T follicular helper cell (primary cell): Measurements from ENCODE around the gene STPG4.

ENCODE experiments used
- DNase-seq: peaks from one replicate; pipeline ENCODE4 v3.0.0-alpha.2; 2020; ENCODE audit warnings: low read depth

STPG4 gene

DNA sequence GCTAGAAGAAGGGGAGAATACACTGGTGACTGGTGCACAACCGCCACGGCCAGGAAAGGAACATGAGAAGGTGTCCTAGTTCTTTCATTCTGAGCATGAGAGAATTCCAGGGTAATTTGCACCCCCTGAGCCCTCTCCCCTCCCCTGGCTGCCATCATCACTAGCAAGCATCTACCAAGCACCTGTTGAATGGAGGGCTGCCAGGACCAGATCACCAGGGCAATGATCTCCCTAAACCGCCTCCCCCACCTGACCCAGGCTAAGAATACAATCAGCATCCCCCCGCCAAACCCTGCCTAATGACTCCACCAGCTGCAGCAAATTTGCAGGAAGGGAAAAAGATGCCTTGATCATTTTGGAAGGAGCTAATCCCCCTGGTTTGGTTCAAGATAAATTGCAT lies 100.2 kb downstream of the STPG4 start:
- no peak for DNase-seq

DNA sequence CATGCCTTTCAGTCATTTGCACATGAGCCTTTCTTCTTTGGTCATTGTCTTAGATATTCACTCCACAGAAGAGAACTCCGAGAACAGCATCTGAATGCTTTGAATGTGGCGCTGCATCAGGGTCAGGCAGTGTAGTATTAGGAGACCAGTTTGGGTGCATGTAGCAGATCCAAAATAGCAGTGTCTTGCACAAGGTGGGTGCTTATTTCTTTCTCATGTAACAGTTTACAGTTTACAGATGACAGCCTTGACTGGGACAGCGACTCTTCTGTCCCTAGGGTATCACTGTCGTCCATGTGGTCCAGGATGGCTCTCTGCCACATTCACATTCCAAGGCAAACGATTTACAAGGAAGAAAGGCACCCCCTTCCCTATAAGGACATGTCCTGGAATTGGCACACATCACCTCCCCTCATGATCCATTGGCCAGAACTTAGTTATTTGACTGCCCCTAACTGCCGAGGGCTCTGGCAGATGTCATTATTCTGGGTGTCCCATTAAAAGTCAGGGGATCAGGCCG lies 101.0 kb downstream of the STPG4 start:
- no peak for DNase-seq

DNA sequence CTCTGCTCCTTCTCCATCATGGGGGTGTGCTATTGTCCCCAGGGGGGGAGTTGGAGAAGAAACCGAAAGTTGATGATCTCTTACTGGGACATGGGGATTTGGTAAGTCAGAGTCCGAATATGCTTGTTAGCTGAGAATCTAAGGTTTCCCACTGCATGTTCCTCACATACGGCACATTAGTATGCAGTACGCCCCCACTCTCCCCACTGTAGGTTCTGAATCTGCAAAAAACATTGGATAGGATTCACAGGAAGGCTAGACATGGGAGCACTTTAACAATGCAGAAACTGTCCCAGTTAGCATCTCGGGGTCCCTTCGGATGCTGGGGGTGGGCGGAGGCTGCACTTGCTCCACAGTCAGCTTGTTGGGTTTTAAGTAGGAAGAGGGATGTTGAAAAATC lies 102.3 kb downstream of the STPG4 start:
- DNase-seq, result no peak

DNA sequence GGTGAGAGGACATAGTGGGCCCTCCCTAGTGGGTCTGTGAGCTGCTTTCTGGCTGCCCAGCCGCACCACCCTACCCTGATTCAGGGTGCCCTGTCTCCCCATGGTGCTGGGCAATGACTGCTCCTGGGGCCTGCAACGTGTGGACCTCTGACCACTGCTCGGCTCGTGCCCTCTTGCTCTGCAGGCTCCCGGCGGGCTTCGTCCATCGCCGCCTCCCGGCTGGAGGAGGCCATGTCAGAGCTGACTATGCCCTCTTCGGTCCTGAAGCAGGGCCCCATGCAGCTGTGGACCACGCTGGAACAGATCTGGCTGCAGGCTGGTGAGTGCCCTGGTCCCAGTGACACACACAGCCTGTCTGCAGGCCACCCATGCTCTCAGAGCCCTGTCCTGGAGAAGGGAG lies 103.5 kb downstream of the STPG4 start:
- DNase-seq, result no peak

DNA sequence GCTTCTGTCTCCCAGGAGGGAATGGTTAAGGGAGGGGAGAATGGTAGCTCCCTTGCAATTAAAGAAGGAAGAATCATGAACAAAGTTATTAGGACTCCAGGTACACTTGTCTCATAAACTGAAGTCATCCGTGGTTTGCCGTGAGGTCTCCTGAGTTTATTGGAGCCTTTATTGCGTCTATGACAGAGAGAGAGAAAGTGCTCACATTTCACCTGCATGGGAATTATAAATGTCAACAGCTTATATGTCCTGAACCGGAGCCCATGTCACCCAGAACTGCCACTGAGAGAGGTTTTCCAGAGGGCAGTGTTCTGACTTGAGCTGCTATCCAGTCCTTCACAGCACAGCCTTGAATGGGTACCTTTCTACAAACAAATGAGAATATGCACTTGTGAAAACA lies 104.3 kb downstream of the STPG4 start:
- no peak for DNase-seq

DNA sequence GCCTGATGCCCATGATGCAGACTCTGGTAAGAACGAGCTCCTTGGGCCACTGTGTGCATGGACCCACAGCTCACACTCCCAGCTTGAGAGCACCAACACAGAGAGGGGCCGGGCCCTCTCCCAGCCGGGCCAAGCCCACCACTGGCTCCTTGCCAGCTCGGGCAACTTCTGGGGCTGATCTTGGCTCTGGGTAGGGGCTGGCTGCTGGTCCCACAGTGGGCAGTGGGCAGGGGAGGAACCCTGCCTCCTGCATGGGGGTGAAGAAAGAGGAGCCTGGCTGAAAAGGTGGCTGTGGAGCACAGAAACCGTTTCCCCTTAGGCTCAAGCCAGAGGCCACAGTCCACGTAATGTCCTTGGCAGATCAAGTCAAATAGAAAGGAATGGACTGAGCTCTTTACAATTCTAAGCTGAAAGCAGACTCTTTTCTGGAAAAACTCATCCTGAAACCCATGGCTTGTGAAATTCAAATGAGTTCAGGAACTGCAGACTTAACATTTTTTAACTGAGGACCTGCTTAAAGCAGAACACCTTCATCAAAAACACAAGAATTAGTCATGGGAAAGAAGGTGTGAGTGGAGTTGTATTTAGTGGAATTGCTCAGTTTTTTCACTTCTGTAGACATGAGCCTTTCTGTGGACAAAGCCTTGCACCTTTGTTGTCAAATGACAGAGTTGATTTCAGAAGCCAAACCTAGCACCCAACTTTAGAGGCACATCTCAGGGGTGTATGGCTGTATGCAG lies 104.9 kb downstream of the STPG4 start:
- DNase-seq, result no peak

DNA sequence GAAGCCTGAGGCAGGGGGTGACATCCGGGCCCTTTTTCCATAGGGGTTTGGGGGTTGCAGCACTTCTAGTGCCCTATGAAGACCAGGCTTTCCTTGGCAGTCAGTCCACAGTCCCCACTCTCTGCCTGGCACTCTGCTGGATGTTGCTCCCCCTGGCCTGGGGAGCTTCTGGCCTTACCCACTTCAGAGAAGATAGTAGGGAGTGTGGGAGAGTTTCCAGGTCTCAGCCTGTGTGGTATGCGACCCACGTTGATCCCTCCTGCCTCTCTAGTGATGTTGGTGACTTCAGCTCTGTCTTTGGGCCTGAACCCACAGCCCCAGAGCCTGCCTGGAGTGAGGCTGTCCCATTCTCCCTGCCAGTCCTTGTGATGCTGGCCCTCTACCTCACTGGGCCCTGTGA lies 105.6 kb downstream of the STPG4 start:
- no peak for DNase-seq

DNA sequence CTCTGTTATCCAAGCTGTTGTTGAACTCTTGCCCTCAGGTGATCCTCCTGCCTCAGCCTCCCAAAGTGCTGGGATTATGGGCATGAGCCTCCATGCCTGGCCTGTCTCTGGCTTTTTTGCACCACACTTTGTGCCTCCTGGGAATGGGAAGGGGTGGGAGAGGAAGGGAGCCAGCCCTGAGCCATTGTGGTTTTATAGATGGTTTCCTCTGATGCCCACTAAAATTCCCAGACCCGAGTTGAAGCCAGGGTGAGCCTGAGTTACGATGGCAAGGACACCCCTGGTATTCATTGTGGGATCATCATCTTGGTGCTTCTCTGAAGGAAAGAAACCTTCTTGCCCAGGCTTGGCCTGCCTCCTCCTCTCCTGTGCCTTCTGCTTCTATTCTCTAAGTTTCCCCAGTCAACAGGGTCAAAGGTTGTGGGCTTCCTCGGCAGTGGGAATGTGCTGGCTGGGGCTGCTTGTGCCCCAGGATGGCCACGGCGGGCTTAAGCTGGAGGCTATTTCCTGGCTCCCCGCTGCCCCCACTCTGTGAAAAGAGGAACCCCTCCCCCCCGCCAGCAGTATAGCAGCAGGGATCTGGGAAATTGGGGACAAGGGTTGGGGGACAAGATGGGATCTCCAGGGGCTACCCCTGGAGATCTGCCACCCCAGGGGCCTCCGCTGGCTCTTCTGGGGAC lies 106.2 kb downstream of the STPG4 start:
- no peak for DNase-seq

DNA sequence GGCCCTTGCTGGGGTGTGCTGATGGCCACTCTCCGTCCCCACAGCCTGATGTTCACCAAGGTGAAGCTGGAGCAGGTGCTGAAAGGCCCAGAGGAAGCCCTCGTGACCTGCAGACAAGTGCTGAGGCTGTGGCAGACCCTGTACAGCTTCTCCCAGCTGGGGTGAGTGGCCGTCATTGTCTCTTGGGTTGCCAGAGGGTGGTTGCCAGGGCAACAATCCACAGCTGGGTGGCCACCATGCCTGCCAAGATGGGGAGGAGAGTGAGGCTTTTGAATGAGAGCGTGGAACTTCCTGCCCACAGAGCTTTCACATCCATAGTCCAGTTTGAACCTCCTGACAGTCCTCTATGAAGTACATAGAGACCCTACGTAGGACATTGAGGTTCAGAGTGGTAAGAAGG lies 108.8 kb downstream of the STPG4 start:
- no peak for DNase-seq

DNA sequence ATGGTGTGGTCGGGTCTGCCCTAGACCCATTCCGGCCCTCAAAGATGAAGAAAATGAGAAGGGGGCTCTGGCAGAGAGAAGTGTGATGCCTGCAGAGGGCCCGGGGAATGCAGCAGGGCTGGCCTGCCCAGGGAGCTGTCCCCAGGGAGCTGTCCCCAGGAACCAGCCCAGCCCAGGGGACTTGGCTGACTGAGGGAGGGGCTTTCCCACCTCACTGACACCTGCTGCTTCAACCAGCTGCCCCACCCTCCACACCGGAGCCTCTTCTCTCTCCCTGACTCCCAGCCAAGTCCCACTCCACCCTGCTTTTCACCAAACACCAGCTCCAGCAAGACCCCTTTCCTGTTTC lies 111.2 kb downstream of the STPG4 start:
- no peak for DNase-seq

DNA sequence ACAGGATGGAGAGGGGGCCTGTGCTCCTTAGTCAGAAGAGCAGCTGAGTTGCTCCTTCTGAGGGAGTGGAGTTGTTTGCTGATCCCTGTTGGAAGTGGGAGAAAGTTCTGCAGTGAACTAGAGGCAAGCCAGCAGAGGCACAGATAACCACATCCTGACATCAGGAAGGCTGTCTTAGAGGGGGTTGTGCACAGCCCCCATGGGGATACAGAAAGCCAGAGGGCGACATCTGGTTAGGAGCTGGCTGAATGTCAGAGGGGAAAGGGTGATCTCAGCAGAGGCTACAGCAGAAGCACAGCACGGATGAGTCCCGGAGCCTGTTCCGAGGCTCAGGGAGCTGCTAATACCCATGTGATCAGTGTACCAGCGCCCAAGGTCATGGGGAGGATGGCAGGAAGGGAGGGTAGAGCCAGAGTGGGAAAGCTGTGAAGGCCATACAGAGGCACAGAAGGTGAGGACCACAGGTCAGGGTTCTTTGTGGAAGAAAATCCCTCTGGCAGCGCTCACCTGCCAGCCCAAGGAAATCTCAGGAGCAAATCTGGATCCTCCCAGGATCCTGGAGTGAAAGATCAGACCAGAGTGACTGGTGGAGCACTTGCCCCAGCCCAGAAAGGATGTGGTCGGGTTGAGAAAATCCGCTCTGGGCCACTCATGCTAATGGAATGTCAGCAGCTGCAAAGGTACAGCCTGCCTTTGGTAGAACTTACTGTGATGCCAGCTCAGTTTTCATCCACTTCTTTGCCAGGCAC lies 111.8 kb downstream of the STPG4 start:
- no peak for DNase-seq

DNA sequence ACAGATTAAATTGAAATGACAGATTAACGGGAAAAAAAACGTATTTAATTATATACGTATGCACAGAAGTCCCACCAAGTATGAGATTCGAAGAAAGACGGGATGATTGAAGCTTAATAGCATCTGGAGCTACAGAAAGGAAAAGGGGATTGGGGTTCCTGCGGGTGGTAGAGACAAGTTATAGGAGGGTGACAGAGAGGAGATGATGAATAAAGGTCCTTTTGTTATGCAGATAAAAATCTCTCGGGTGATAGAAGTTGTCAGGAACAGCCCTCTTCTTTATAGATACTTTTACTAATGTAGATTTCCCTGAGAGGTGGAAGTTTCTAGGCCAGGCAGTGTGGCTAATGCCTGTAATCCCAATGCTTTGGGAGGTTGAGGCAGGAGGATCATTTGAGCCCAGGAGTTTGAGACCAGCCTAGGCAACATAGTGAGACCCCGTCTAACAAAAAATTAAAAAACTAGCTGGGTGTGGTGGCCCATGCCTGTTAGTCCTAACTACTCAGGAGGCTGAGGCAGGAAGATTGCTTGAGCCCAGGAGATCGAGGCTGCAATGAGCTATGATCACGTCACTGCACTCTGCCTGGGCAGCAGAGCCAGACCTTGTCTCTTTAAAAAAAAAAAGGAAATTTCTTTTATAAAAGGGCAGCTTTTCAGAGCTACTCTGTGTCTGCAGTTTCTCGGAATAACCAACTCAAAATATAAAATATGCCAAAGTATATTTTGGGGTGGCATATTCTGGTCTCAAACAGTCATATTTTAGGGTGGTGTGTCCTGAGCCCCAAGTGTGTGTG lies 113.0 kb downstream of the STPG4 start:
- no peak for DNase-seq

DNA sequence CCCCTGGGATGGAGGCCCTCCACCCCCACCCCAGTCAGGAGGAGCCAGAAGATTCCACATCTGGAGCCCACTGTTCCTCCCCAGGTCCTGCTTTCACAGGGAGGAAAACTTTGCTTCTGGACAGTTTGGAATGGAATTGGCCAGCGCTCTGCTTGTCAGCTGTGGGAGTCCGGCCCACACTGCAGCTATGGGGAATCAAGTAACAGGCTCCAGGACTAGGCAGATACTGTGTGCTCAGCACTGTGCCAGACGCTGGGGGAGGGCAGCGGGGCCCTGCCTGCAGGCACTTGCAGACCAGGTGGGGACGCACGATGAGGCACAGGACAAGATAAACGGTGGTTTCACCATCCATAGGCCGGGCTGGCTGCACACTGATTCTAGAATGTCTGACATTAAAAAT lies 114.0 kb downstream of the STPG4 start:
- DNase-seq, result no peak

DNA sequence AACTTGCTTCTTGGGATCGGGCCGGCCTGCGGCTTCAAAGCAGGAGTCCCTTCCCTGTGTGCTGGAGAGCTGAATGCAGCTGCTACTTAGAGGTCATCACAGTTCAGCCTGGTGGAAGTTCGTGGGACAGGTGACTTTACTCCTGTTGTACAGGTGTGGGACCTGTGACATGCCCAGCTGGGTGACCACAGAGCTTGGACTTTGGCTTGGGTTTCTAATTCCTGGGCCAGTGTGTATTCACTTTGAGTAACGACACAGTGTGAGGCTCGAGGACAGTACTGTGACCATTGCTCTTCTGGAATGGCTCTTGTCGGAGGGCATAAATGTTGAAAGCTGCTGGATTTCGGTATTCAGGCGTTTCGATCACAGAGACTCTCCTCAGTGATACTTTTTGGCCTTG lies 114.5 kb downstream of the STPG4 start:
- DNase-seq, result no peak

DNA sequence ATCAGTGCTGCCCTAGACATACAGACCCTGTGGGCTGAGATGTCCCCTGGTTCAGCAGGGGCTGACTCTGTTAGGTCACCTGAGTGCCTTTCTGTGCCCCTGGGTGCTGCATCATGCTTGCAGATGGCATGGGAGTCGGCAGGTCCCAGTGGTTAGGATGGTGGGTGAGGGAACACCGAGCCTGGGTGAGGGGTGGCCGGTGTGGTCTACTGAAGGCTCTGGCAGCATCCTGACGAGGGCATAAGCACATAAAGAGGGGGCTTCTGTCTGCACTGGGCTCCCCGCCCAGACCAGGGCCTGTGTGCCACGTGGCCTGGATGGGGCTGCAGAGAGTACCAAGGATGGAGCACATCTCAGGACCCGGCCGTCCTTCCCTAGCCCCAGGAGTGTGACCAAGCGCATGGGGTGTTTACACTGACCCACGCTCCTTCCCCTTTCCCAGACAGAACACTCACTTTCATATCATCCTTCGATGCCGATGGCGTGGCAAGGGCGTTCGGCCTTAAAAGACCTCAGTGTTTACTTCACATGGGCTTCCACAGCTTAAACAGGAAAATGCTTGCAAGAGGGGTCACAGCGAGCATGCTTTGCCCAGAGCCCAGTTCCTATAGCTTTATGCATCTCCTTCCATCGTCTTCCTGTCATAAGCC lies 115.1 kb downstream of the STPG4 start:
- DNase-seq, result no peak

DNA sequence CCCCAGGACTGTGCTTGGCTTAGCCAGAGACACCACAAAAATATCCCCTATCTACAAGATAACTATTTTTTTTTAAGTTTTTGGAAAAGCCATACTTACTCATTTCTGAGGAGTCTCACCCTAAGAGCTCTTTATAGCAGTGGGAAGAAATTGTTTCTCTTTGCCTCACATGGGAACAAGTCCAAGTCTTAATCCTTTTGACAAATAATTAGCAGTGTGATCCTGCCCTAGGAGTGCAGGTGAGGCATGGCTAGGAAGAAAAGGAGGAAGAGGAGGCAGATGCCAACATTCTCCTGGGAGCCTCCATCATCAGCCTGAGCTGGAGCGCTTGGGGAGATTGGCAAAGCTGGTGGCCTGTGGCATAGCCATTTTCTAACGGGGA lies 115.6 kb downstream of the STPG4 start:
- no peak for DNase-seq

DNA sequence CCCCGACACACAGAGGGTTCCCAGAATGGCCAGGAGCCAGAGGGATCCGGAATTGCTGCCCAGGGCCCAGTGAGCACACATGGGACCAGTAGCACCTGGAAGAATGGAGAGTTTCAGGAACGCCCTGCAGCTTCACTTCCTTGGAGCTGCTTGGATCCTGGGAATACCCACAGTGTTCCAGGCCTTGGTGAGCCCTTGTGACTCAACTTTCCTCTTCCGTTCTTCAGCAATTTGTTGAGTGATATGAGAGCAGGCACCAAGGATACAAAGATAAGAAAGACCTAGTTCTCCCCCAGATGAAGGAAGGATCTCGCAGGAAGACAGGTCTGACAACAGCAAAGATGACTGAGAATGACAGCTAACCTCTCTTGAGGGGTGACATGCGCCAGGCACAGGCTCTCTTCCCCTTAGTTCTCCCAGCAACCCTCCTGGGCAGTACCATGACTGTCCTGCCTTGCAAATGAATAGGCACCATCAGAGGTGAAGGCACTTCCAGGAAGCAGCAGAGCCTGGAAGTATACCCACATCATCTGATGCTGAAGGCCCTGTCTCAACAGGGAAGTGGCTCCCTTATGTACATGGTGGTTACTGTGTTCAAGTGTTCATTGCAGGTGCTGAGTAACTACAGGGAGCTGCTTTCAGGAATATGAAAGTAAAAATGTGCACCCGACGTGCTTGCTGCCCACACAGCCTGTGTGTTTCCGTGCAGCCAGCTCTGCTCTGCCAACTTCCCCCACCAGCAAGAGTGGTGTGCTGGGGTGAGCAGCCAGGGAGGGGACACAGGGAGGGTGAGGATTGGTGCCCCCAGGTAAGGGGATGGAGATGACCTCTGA lies 116.2 kb downstream of the STPG4 start:
- no peak for DNase-seq

DNA sequence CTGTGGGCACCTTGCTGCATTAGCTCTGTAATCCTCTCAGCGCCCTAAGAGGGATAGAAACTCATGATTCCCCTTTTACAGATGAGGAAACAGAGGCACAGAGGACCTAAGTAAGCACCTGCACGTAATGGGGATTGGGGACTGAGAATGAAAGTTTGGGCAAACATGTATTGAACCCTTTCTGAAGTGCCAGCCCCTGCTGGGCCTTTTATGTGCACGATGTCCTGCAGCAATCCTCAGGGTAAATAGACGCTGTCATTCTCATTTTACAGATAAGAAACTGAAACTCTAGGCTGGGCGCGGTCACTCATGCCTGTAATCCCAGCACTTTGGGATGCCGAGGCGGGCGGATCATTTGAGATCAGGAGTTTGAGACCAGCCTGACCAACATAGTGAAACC lies 117.4 kb downstream of the STPG4 start:
- DNase-seq, result no peak
